Urinary bladder (tissue), 4 donors: ENCODE results near the gene LIPM. TPM values are rescaled to one million over a fixed set of nuclear protein-coding genes. Genes with fewer than 3 reads are reported as not detected.

Experiments
- DNase-seq: peaks from one replicate; pipeline ENCODE4 v3.0.0-alpha.2; 2015; ENCODE audit errors: extremely low spot score
- H3K27ac ChIP-seq: one replicate; pipeline ENCODE4 v1.5.1; 2013; ENCODE audit warnings: low read depth, mild to moderate bottlenecking, moderate library complexity
- H3K36me3 ChIP-seq: one replicate; pipeline ENCODE4 v1.6.1; 2013; ENCODE audit warnings: mild to moderate bottlenecking, moderate library complexity; ENCODE audit not compliant: insufficient read depth
- H3K4me1 ChIP-seq: one replicate; pipeline ENCODE4 v1.6.1; 2013; ENCODE audit warnings: mild to moderate bottlenecking, moderate library complexity; ENCODE audit not compliant: insufficient read depth
- H3K4me3 ChIP-seq: one replicate; pipeline ENCODE4 v1.5.1; 2013; ENCODE audit warnings: low read depth, low read length
- WGBS: extraction: QIAGEN DNeasy Blood & Tissue Kit; methylation state at CpG from one replicate; pipeline ENCODE4 v1.1.7; 2013; 5-methylcytosine and 5-hydroxymethylcytosine counted together
- polyA plus RNA-seq: library from polyadenylated mRNA; stranded (reverse); fragments of 200-250 nt; gene quantifications from one replicate; pipeline ENCODE4 v1.2.3, GENCODE V29; 2013
- total RNA-seq: library from RNA; depleted of rRNA; stranded (reverse); fragments of >200 nt; gene quantifications from one replicate; pipeline ENCODE4 v1.2.3, GENCODE V29; 2014
- donor health status: healthy with polysubstance abuse.
- donor health status: healthy.

The LIPM gene
- total and polyA plus RNA-seq, 2 donors, result not detected

DNA sequence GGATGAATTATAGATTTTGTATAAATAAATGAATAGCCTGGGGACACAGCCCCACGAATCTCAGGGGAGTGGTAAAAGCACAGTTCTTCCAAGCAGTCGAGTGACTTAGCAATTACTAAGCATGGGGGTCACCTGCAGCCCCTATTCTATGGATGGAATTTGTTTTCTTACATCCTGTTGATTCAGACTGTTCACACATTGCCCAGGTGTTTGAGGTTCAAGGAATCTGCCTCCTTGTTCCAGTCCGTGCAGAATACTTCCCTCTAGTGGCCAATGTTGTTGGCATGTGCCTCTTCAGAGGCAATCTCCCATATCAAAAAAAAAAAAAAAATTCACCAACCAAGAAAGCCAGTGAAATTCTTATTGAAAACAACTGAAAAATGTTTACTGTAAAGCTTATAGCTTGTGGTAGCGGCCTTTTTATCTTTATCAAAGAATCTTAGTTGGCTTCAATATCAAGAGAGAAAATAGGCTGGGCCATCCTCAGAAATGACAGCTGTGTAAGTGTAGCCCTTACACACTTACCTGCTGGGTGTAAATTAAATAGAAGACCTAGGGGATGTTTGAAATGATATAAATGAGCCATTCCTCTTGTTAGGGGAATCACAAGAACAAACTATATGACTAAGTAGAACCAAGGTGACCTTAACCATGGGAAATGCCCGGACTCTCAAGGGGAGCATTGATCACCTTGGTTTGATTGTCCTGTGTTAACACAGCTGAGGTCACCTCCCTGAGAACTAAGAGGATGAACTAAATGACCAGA lies 7.8 kb downstream of the LIPM start:
- WGBS, result 38% methylated on average over 5 of the region's 5 CpGs

DNA sequence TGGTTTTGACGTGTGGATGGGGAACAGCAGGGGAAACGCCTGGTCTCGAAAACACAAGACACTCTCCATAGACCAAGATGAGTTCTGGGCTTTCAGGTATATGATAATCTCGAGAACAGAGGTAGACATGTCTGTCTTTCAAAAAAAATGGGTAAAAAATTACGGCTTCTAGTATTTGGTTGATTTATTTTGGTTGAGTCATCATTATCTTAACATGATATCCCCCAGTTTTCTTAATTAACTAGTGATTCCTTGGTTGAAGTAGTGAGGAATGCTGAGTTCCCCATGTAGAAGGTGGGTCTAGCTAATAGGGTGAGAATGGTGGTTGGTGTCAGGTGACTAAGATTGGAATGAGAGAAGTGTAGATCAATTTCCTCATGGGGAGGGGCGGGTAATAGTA lies 10.7 kb downstream of the LIPM start:
- no peak for DNase-seq
- no peak overlapping the region for H3K4me3 ChIP-seq
- WGBS, result 86% methylated on average over 6 of the region's 6 CpGs
- H3K36me3 ChIP-seq, result no peaks in the 10 kb centered on the region
- H3K27ac ChIP-seq, result no peak overlapping the region
- no peaks in the 10 kb centered on the region for H3K4me1 ChIP-seq

More for the DNA sequence above, 7.8 kb downstream of the LIPM start:
- no peak for DNase-seq
- H3K4me3 ChIP-seq, result no peak overlapping the region
- H3K36me3 ChIP-seq, result no peaks in the 10 kb centered on the region
- H3K27ac ChIP-seq, result no peak overlapping the region
- no peaks in the 10 kb centered on the region for H3K4me1 ChIP-seq

DNA sequence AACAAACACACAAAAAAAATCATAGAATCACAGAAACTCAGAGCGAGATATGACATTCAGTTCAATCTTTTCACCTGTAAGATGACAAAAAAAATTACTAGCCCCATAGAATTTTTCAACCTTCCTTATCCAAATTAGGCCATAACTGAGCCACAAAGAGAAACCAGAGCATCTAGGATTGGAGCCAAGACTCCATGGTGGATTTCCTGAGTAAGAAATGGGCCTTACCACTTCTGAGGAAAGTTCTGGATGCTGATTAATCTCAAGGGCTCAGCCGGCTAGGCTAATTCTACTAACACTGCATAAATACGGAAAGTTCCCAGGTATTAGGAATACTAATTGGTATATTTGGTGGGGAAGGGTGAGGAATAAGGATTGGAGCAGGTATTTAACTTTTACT lies 16.8 kb downstream of the LIPM start:
- H3K4me1 ChIP-seq, result no peaks in the 10 kb centered on the region
- H3K36me3 ChIP-seq, result no peaks in the 10 kb centered on the region
- no peak for DNase-seq
- H3K4me3 ChIP-seq, result no peak overlapping the region
- 85% methylated on average over 3 of the region's 3 CpGs for WGBS
- H3K27ac ChIP-seq, result no peak overlapping the region

DNA sequence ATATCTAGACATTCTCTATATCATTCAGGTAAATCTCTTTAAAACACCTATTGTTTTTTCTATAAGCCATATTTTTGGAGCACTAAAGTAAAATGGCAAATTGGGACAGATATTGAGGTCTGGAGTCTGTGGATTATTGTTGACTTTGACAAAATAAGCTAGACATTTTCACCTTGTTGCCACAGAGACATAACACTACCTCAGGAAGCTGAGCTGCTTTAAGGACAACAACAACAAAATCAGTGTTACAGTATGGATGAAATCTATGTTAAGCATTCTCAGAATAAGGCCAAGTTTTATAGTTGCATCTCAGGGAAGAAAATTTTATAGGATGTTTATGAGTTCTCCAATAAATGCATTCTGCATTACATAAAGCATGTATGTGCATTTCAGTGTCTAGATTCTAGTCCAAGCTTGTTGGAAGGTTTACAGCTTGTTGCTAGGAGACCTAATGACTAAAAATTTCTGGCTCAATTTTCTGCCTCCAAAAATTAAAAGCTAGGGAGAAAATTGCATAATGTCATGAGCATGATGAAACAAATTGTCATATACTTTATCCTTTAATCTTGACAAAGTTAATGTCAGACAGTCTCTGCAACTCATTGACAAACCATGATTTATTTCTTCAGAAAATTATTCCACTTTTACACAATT lies 18.3 kb downstream of the LIPM start:
- Histone ChIP-seq H3K4me3 (no peak overlapping the region), H3K36me3 (no peaks in the 10 kb centered on the region), H3K27ac (no peak overlapping the region), H3K4me1 (no peaks in the 10 kb centered on the region)
- DNase-seq, result peak; percentile 83

DNA sequence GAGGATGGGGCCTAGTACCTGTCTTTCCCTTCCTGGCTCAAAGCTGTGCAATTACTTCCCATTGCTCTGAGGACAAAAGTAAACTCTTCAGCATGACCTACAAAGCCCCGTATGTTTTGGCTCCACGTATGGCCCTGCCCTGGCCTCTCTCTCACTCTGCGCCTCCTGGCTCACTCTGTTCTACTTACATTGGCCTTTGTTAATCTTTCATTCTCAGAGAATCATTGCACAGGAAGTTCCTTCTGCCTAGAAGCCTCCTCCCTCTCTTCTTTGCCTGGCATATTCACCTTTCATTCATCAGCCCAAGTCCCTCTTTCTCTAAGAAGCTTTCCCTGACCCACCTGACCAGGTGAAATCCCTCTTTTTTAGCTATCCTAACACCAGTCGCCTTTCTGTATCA lies 23.9 kb downstream of the LIPM start:
- no peak overlapping the region for H3K27ac ChIP-seq
- no peaks in the 10 kb centered on the region for H3K4me1 ChIP-seq
- H3K36me3 ChIP-seq, result no peaks in the 10 kb centered on the region
- H3K4me3 ChIP-seq, result no peak overlapping the region
- WGBS, result 79% methylated on average over 4 of the region's 4 CpGs
- no peak for DNase-seq

DNA sequence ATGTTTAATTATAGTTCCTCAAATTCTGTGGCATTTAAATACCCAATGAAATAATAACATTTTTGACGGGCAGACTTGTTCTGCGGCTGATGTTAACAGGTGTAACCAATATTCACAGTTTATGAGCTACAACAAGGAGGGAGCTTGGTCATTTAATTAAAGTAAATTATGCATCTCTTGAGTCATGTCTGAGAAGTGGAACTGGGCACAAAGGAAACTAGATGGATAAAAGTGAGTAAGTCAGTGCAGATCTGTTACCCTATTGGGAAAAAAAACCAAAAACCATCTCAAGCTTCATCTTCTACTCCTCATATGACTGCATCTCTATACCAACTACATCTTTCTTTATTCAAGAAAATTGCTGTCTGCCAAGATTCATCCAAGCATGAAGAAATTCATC lies 25.1 kb downstream of the LIPM start:
- no peaks in the 10 kb centered on the region for H3K4me1 ChIP-seq
- DNase-seq, result no peak
- H3K36me3 ChIP-seq, result no peaks in the 10 kb centered on the region
- H3K4me3 ChIP-seq, result no peak overlapping the region
- 95% methylated on average over 2 of the region's 2 CpGs for WGBS
- no peak overlapping the region for H3K27ac ChIP-seq

DNA sequence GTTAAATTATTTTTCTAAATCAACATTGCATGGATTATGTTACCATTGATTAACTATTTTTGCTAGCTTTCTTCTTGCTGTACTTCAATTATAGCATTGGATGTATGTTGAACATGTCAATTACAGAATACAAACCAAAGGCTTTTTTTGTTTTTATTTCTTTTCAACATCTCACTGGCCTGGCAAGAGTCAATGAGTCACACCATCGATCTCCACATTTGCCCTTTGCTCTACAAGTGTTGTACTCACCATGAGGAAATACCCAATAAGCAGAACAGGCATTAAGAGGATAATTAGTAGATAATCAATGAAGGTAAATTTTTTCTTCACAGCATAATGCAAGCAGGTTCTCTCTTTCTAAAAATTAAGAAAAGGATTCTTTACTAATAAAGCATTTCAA lies 25.8 kb downstream of the LIPM start:
- Histone ChIP-seq H3K27ac (no peak overlapping the region), H3K4me1 (no peaks in the 10 kb centered on the region), H3K4me3 (no peak overlapping the region), H3K36me3 (no peaks in the 10 kb centered on the region)
- no peak for DNase-seq
- WGBS, result 65% methylated on average over 1 of the region's 1 CpG

DNA sequence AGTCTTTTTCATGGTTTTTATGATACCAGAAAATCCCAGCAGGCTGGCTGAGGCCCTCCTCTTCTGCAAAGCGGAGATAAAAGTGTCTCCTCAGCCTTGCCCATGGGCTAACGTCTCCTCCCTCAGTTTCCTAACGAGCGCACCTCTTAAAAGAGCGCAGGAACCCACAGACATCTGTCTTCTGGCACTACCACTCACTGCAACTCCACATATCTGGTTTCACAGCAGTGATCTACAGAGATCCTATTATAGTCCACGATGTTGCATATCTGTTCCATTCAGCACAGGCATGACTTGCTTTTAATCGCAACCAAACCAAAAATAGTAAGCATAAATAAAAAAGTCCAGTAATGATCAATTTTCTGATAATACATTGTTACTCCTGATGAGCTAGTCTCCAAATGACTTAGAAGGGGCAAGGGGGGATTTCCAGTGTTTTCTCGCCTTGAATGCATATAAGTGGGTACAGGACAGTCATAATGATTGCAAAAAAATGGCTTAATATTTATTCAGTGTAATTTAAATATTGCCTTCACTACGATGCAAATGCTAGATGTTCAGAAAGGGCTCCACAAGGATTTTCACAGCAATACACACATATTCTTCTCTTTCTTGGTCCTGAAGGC lies 28.2 kb downstream of the LIPM start:
- 62% methylated on average over 9 of the region's 9 CpGs for WGBS
- no peaks in the 10 kb centered on the region for H3K36me3 ChIP-seq
- no peak overlapping the region for H3K27ac ChIP-seq
- DNase-seq, result no peak
- no peaks in the 10 kb centered on the region for H3K4me1 ChIP-seq
- no peak overlapping the region for H3K4me3 ChIP-seq

DNA sequence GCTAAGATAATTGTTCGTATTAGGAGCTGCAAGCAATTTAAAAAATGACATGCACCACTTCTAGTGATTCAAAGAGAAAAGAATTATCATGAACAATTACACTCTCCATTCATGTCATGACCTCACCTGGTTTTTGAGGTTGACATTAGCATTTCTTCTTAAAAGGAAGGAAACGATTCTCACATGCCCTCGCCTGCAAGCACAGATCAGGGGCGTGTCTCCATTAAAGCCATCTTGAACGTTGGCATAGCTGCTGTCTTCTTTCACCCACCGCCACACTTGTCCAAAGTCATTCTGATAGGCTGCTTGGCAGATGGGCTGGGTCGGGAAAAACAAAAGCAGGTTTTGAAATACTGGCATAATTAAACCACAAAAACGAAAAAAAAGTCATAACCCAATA lies 29.2 kb downstream of the LIPM start:
- H3K36me3 ChIP-seq, result no peaks in the 10 kb centered on the region
- no peaks in the 10 kb centered on the region for H3K4me1 ChIP-seq
- H3K4me3 ChIP-seq, result no peak overlapping the region
- no peak for DNase-seq
- WGBS, result 76% methylated on average over 8 of the region's 8 CpGs
- H3K27ac ChIP-seq, result no peak overlapping the region

DNA sequence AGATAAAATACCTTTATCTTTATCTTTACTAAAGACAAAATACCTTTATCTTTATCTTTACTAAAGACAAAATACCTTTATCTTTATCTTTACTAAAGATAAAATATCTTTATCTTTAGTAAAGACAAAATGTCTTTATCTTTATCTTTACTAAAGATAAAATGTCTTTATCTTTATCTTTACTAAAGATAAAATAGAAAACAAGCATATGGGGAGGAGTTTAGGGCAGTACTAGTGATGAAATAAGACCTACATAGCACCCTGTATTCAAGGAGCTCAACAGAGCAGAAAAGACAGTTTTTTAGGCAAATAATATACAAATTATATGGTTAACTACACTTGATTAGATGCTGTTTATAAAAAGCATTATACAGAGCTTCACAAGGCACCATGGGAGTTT lies 29.8 kb downstream of the LIPM start:
- H3K4me3 ChIP-seq, result no peak overlapping the region
- DNase-seq, result no peak
- no peaks in the 10 kb centered on the region for H3K36me3 ChIP-seq
- H3K4me1 ChIP-seq, result no peaks in the 10 kb centered on the region
- no peak overlapping the region for H3K27ac ChIP-seq

DNA sequence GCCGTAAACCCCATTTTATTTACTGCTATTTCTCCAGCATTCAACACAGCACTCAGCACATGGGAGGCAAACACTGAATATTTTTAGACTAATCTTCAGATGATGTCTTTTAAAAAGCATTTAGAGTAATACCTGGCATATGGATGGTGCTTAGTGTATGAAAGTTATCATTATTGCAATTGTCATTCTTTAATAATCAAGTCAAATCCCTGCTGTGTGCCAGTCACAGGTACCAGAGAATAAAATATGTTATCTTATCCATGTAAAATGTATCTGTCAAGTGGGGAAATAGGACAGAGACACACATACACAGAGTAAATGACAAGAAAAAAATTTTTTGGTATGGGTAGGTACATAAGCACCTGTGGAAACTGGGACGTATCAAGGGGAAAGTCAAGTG lies 30.6 kb downstream of the LIPM start:
- H3K4me3 ChIP-seq, result no peak overlapping the region
- 90% methylated on average over 2 of the region's 2 CpGs for WGBS
- H3K36me3 ChIP-seq, result no peaks in the 10 kb centered on the region
- no peak for DNase-seq
- H3K4me1 ChIP-seq, result no peaks in the 10 kb centered on the region
- H3K27ac ChIP-seq, result no peak overlapping the region

DNA sequence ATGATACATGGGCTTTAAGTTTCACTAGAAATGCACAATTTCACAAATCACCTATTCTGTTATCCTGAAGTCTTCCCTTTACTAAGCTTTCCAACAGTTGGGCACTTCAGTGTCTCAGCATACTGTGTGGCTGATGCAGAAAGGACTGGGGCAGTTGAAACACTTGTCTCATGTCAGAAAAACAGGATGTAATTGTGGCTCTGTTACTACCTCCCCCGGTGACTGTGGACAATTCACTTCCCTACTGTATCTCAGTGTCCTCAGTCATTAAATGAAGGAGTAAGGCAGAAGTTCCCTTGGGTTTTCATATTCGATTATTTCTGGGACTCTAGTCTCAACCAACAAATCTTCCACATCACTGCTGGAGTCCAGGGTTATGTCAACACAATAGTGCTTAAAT lies 31.2 kb downstream of the LIPM start:
- H3K4me3 ChIP-seq, result no peak overlapping the region
- no peak for DNase-seq
- no peak overlapping the region for H3K27ac ChIP-seq
- 66% methylated on average over 2 of the region's 2 CpGs for WGBS
- no peaks in the 10 kb centered on the region for H3K36me3 ChIP-seq
- H3K4me1 ChIP-seq, result no peaks in the 10 kb centered on the region

DNA sequence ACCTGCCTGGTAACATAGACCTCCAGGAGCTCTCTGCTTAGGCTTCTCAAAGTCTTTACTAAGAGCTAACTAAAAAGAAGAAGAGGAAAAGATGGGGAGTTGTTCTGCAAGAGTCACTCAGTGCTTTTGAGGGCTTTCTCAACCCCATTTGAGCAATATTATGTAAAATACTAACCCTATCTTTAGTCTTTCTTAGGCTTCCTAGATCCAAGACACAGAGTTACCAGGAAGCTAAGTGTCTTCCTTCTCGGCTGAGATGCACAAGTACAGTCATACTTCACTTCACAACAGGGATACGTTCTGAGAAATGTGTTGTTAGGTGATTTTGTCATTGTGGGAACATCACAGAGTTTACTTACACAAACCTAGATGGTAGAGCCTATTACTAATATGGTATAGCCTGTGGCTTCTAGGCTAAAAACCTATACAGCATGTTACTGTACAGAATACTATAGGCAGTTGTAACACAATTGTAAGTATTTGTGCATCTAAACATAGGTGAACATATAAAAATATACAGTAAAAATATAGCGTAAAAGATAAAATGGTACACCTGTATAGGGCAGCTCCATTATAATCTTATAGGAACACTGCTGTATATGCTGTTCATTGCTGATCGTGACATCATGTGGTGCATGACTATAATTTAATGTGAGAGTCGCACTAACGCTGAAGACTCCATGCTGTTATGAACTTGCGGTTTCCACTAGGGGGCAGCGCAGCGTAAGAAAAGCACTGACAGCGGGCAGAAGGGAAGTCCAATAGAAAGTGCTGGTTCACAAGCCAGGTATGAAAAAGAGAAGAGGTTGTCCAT lies 32.8 kb downstream of the LIPM start:
- DNase-seq, result peak; percentile 80

DNA sequence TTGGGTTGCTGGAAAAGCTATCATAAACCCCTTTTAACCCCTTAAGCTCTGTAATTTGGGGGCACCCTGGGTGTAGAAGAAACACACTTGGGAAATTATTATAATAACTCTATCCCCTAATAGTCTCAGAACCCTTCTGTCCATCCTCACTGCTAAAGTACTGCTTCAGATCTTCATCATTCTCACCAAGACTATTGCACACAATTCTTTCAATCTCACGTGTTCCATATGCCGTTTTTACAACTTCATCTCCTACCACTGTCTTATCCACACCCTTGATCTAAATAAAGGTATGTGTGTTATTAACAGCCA lies 33.3 kb downstream of the LIPM start:
- Histone ChIP-seq H3K36me3 (no peaks in the 10 kb centered on the region), H3K4me1 (no peaks in the 10 kb centered on the region), H3K27ac (no peak overlapping the region), H3K4me3 (no peak overlapping the region)
- 16% methylated on average over 2 of the region's 2 CpGs for WGBS
- no peak for DNase-seq

More for the DNA sequence above, 32.8 kb downstream of the LIPM start:
- Histone ChIP-seq H3K36me3 (no peaks in the 10 kb centered on the region), H3K4me1 (no peaks in the 10 kb centered on the region), H3K4me3 (no peak overlapping the region), H3K27ac (no peak overlapping the region)
- WGBS, result 19% methylated on average over 10 of the region's 10 CpGs
